GM23338 (cell line): Measurements from ENCODE around the gene ROBO1. TPM values are rescaled to one million over a fixed set of nuclear protein-coding genes. Genes with fewer than 3 reads are reported as not detected.
A peak's percentile ranks its signal among the peaks of the same experiment; 100 is the strongest.

Experiments
- ATAC-seq: fragments of 200-7000 bp; cut with Tn5 transposase; 3 replicates; pipeline ENCODE4 v1.9.1; 2020
- DNase-seq: peaks from one replicate; pipeline ENCODE4 v3.0.0-alpha.2; 2015; ENCODE audit warnings: low spot score
- H2AFZ ChIP-seq: fragments of 200-600 bp; sonication (generic); 2 replicates; pipeline ENCODE4 v1.8.0; 2016; ENCODE audit warnings: antibody characterized with exemption, mild to moderate bottlenecking, moderate library complexity
- H3F3A ChIP-seq: fragments of 200-600 bp; sonication (generic); replicated peaks from 2 replicates; pipeline ENCODE4 v1.8.0; 2017; ENCODE audit warnings: antibody characterized with exemption, mixed run types, low read depth
- H3K27ac ChIP-seq: fragments of 200-600 bp; sonication (generic); 2 replicates; pipeline ENCODE4 v1.6.1; 2016; ENCODE audit warnings: low read depth
- H3K27me3 ChIP-seq: fragments of 200-600 bp; sonication (generic); 2 replicates; pipeline ENCODE4 v1.8.0; 2016; ENCODE audit warnings: mild to moderate bottlenecking, mixed run types, moderate library complexity; ENCODE audit not compliant: insufficient read depth
- H3K36me3 ChIP-seq: fragments of 200-600 bp; sonication (generic); 2 replicates; pipeline ENCODE4 v1.8.0; 2016; ENCODE audit warnings: mild to moderate bottlenecking; ENCODE audit not compliant: insufficient read depth
- H3K4me1 ChIP-seq: fragments of 200-600 bp; sonication (generic); 2 replicates; pipeline ENCODE4 v1.8.0; 2016; ENCODE audit warnings: mild to moderate bottlenecking, moderate library complexity; ENCODE audit not compliant: insufficient read depth
- H3K4me2 ChIP-seq: fragments of 200-600 bp; sonication (generic); 2 replicates; pipeline ENCODE4 v1.7.1; 2017; ENCODE audit warnings: mixed run types
- H3K4me3 ChIP-seq: fragments of 200-600 bp; sonication (generic); 2 replicates; pipeline ENCODE4 v1.6.1; 2016; ENCODE audit warnings: mixed run types
- H3K79me2 ChIP-seq: fragments of 200-600 bp; sonication (generic); replicated peaks from 2 replicates; pipeline ENCODE4 v1.8.0; 2017; ENCODE audit warnings: mild to moderate bottlenecking; ENCODE audit not compliant: insufficient read depth
- H3K9me2 ChIP-seq: fragments of 200-600 bp; sonication (generic); 2 replicates; pipeline ENCODE4 v1.8.0; 2017; ENCODE audit not compliant: insufficient read depth
- H4K20me1 ChIP-seq: fragments of 200-600 bp; sonication (generic); replicated peaks from 2 replicates; pipeline ENCODE4 v1.8.0; 2017; ENCODE audit warnings: mild to moderate bottlenecking; ENCODE audit not compliant: insufficient read depth
- H3K27ac Mint-ChIP-seq: 2 replicates; pipeline ENCODE4 v1.8.0; 2020; ENCODE audit warnings: inconsistent platforms, mild to moderate bottlenecking, moderate library complexity, mixed read lengths
- H3K27me3 Mint-ChIP-seq: 3 replicates; pipeline ENCODE4 v1.8.0; 2022; ENCODE audit warnings: low read depth, mild to moderate bottlenecking, moderate library complexity, mixed read lengths, inconsistent platforms; ENCODE audit not compliant: insufficient read depth, poor library complexity
- H3K36me3 Mint-ChIP-seq: 3 replicates; pipeline ENCODE4 v1.8.0; 2021; ENCODE audit warnings: low read depth, mild to moderate bottlenecking, inconsistent platforms, moderate library complexity, mixed read lengths
- H3K4me1 Mint-ChIP-seq: 3 replicates; pipeline ENCODE4 v1.8.0; 2020; ENCODE audit warnings: mild to moderate bottlenecking, inconsistent platforms, mixed read lengths
- H3K4me3 Mint-ChIP-seq: 3 replicates; pipeline ENCODE4 v1.8.0; 2021; ENCODE audit warnings: moderate library complexity, mild to moderate bottlenecking, inconsistent platforms, mixed read lengths
- H3K9me3 Mint-ChIP-seq: 3 replicates; pipeline ENCODE4 v1.8.0; 2020; ENCODE audit warnings: moderate library complexity, mild to moderate bottlenecking, inconsistent platforms, mixed read lengths
- CREB1 ChIP-seq: fragments of 250-450 bp; sonication (Bioruptor Pico); IDR thresholded peaks from 2 replicates; pipeline ENCODE4 v1.5.0; 2020; ENCODE audit warnings: low read depth, mild to moderate bottlenecking, moderate library complexity
- CTCF ChIP-seq, 2 experiments: fragments of 200-600 bp in 1 of 2; sonication (generic) in 1 of 2; conservative IDR thresholded peaks; 2 replicates each; pipeline versions ENCODE4 v1.5.1 to v1.6.1; 2016 to 2017; ENCODE audit warnings: antibody characterized with exemption in 2 of 2, low read depth in 2 of 2, mild to moderate bottlenecking in 2 of 2, moderate library complexity in 1 of 2
- EZH2 ChIP-seq: fragments of 200-600 bp; sonication (generic); IDR thresholded peaks from one replicate; pipeline ENCODE4 v1.8.0; 2017; ENCODE audit warnings: antibody characterized with exemption, mild to moderate bottlenecking, low read depth; ENCODE audit not compliant: unreplicated experiment
- EZH2phosphoT487 ChIP-seq: fragments of 200-600 bp; sonication (generic); IDR thresholded peaks from one replicate; pipeline ENCODE4 v1.8.1; 2018; ENCODE audit warnings: antibody characterized with exemption; ENCODE audit not compliant: unreplicated experiment
- JUNB ChIP-seq: IDR thresholded peaks from one replicate; pipeline ENCODE4 v1.6.1; 2016; ENCODE audit warnings: antibody characterized with exemption; ENCODE audit not compliant: unreplicated experiment
- NANOG ChIP-seq: IDR thresholded peaks from 2 replicates; pipeline ENCODE4 v1.6.1; 2016; ENCODE audit warnings: antibody characterized with exemption, borderline replicate concordance
- POLR2AphosphoS5 ChIP-seq: IDR thresholded peaks from 2 replicates; pipeline ENCODE4 v1.6.1; 2016; ENCODE audit warnings: antibody characterized with exemption, low read depth
- REST ChIP-seq: IDR thresholded peaks from one replicate; pipeline ENCODE4 v1.6.1; 2018; ENCODE audit warnings: antibody characterized with exemption; ENCODE audit not compliant: unreplicated experiment
- STAT1 ChIP-seq: IDR thresholded peaks from one replicate; pipeline ENCODE4 v1.6.1; 2016; ENCODE audit warnings: antibody characterized with exemption; ENCODE audit not compliant: unreplicated experiment
- ZNF331 ChIP-seq: fragments of 250-450 bp; sonication (Bioruptor Pico); IDR thresholded peaks from 2 replicates; pipeline ENCODE4 v1.5.0; 2020; ENCODE audit warnings: low read depth, mild to moderate bottlenecking, moderate library complexity
- ZNF462 ChIP-seq: fragments of 250-450 bp; sonication (Bioruptor Pico); IDR thresholded peaks from 2 replicates; pipeline ENCODE4 v1.5.0; 2020; ENCODE audit warnings: mild to moderate bottlenecking, moderate library complexity
- polyA plus RNA-seq: library from polyadenylated mRNA; unstranded; fragments of >200 nt; fragmentation: Nextera tagmentation; extraction: Ambion mirVana; gene quantifications from 2 replicates; pipeline ENCODE4 v1.2.1, GENCODE V29; 2016
- total RNA-seq: library from RNA; depleted of rRNA; stranded (reverse); fragments of >200 nt; shearing (Covaris generic); gene quantifications from 2 replicates; pipeline ENCODE4 v1.2.3, GENCODE V29; 2014
- TF ChIP-seq, protein P1 (sequence below): IDR thresholded peaks from 2 replicates; pipeline ENCODE4 v1.6.1; 2016; ENCODE audit warnings: antibody characterized with exemption

ROBO1 gene
- total and polyA plus RNA-seq, 2 experiments from 2014 or later: 19.2 to 78.3 TPM

DNA sequence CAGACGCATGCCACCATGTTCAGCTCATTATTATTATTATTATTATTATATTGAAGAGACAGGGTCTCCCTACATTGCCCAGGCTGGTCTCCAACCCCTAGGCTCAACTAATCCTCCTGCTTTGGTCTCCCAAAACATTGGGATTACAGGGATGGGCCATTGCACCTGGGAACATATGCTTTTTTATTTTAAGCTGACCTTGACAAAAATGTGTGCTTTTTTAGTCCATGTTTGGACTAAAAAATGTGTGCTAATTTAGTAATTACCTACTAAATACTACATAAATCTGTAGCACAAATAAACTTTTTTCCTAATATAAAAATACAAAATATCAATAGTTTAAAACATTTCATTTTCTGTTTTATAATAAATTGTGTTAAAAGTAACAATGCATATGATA, 693.2 kb downstream of the ROBO1 start (continued):
- TF ChIP-seq REST: no peak
- no peak for TF ChIP-seq NANOG
- TF ChIP-seq STAT1: no peak
- TF ChIP-seq POLR2AphosphoS5: no peak
- no peak for TF ChIP-seq ZNF331 (CRISPR knock-in tag)

DNA sequence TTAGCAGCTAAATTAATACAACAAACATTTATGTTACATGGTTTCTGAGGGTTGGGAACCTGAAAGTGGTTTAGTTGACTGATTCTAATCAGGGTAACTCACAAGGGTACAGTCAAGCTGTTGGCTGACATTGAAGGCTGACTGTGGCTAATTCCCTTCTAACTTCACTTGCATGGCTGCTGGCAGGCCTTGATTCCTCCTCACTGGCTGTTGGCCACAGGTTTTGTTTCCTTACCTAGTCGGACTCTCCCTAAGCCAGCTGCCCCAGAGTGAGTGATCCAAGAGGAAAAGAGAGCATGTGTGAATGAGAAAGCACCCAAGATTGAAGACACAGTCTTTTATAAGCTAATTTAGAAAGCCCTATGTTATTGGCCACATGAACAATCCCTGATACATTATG, 700.1 kb downstream of the ROBO1 start:
- no peaks in the 10 kb centered on the region for H3K9me3 Mint-ChIP-seq
- Histone ChIP-seq H3K4me2 (no peak overlapping the region), H3K36me3 (no peaks in the 10 kb centered on the region), H3K27me3 (no peaks in the 10 kb centered on the region), H3F3A (no peaks in the 10 kb centered on the region), H2AFZ (peak overlapping the region; percentile 49; the same call in 1 of the 2 replicates), H4K20me1 (no peaks in the 10 kb centered on the region), H3K79me2 (no peaks in the 10 kb centered on the region), H3K9me2 (no peaks in the 10 kb centered on the region; the same call in 1 of the 2 replicates), H3K4me3 (no peak overlapping the region), H3K27ac (no peak overlapping the region), H3K4me1 (peaks cover 24% of the 10 kb centered on the region)
- H3K27me3 Mint-ChIP-seq: peaks cover 2% of the 10 kb centered on the region
- peaks cover 27% of the 10 kb centered on the region for H3K4me1 Mint-ChIP-seq
- H3K36me3 Mint-ChIP-seq: no peaks in the 10 kb centered on the region; the same call in 2 of the 3 replicates
- peak overlapping the region; percentile 76; the same call in 1 of the 2 replicates for H3K27ac Mint-ChIP-seq
- H3K4me3 Mint-ChIP-seq: no peak overlapping the region
- DNase-seq (peak; percentile 17), ATAC-seq (peak; percentile 56; the same call in 2 of the 3 replicates)
- TF ChIP-seq JUNB (no peak), ZNF462 (CRISPR knock-in tag) (no peak), STAT1 (no peak), EZH2 (no peak), EZH2phosphoT487 (no peak), CREB1 (no peak), CTCF (conservative IDR thresholded peaks at IDR 0.05; ENCODE audit: low read depth in 2 of 2) (no peak), NANOG (no peak)
- TF ChIP-seq, protein P1, sequence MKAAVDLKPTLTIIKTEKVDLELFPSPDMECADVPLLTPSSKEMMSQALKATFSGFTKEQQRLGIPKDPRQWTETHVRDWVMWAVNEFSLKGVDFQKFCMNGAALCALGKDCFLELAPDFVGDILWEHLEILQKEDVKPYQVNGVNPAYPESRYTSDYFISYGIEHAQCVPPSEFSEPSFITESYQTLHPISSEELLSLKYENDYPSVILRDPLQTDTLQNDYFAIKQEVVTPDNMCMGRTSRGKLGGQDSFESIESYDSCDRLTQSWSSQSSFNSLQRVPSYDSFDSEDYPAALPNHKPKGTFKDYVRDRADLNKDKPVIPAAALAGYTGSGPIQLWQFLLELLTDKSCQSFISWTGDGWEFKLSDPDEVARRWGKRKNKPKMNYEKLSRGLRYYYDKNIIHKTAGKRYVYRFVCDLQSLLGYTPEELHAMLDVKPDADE: no peak
